Testis (tissue), 2 donors: Measurements from ENCODE around the gene KCNJ14.

Experiments
- POLR2A ChIP-seq: fragments of 450-650 bp; IDR thresholded peaks from one replicate; pipeline ENCODE4 v1.6.1; 2017; ENCODE audit warnings: antibody characterized with exemption, mild to moderate bottlenecking, moderate library complexity
- TF ChIP-seq, protein P1 (sequence below), 3 experiments: fragments of 450-650 bp in 2 of 3; fragments of 200-600 bp in 1 of 3; sonication (generic) in 1 of 3; IDR thresholded peaks; one replicate each; pipeline ENCODE4 v1.5.1; 2016 to 2019; ENCODE audit warnings: antibody characterized with exemption in 3 of 3, mild to moderate bottlenecking in 2 of 3, moderate library complexity in 1 of 3

DNA sequence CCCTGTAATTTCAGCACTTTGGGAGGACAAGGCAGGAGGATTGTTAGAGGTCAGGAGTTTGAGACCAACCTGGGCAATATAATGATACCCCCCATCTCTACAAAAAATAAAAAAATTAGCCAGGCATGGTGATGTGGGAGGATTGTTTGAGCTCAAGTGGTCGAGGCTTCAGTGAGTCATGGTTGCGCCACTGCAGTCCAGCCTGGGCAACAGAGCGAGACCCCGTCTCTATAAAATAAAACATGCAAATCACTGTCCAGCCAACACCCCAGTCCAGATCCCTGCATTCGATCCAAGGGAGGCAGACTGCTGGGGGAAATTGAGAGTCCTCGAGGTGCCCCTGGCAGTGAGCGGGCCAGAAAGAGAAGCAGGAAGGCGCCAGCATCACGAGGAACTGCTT, 20.8 kb downstream of the KCNJ14 start:
- TF ChIP-seq, protein P1, sequence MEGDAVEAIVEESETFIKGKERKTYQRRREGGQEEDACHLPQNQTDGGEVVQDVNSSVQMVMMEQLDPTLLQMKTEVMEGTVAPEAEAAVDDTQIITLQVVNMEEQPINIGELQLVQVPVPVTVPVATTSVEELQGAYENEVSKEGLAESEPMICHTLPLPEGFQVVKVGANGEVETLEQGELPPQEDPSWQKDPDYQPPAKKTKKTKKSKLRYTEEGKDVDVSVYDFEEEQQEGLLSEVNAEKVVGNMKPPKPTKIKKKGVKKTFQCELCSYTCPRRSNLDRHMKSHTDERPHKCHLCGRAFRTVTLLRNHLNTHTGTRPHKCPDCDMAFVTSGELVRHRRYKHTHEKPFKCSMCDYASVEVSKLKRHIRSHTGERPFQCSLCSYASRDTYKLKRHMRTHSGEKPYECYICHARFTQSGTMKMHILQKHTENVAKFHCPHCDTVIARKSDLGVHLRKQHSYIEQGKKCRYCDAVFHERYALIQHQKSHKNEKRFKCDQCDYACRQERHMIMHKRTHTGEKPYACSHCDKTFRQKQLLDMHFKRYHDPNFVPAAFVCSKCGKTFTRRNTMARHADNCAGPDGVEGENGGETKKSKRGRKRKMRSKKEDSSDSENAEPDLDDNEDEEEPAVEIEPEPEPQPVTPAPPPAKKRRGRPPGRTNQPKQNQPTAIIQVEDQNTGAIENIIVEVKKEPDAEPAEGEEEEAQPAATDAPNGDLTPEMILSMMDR (IDR thresholded peaks at IDR 0.05) = no peak
- no peak for TF ChIP-seq POLR2A
